Measurements from ENCODE around the gene CYBC1. TPM values are rescaled to one million over a fixed set of nuclear protein-coding genes. Genes with fewer than 3 reads are reported as not detected.
A peak's percentile ranks its signal among the peaks of the same experiment; 100 is the strongest.

CYBC1 gene
- total and polyA plus RNA-seq, 9 of the 15 experiments (the other 6 are each of a cell fraction or from before 2014, with no cell fraction given) = 1.3 to 71.8 (median 49.9) TPM

DNA sequence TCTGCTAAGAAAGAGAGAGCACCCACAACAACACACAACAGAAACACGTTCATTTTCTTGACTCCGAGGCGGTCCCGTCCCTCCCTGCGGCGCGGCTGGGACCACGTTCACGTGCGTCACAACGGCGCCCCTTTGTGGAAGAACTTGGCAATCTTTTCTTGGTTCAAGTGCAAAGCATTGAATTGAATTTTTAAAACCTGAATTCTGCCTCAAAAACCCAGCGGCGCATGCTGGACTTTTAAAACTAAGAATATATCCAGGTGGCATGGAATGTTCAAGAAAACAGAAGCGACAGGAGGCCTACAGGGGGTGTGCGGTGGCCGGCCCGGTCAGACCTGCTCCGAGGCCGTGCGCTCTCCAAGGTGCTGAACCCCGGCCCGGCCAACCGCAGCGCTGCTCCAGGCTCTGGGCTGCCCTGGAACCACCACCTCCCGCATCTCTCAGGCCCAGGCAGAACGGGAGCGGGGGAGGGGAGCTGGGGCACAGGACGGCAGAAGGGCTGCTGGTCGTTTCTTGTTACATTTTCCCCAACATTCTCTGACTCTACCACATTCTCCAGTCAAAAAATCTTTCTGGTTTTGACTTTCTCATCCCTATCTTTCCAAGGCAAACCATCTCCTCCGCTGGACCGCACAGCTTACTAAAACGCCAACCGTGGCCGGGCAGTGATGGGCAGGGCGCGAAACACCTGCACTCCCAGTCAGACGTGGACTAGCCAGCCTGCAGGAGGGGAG is 35.8 kb downstream of the CYBC1 start (continued):
- TF ChIP-seq, protein P1, sequence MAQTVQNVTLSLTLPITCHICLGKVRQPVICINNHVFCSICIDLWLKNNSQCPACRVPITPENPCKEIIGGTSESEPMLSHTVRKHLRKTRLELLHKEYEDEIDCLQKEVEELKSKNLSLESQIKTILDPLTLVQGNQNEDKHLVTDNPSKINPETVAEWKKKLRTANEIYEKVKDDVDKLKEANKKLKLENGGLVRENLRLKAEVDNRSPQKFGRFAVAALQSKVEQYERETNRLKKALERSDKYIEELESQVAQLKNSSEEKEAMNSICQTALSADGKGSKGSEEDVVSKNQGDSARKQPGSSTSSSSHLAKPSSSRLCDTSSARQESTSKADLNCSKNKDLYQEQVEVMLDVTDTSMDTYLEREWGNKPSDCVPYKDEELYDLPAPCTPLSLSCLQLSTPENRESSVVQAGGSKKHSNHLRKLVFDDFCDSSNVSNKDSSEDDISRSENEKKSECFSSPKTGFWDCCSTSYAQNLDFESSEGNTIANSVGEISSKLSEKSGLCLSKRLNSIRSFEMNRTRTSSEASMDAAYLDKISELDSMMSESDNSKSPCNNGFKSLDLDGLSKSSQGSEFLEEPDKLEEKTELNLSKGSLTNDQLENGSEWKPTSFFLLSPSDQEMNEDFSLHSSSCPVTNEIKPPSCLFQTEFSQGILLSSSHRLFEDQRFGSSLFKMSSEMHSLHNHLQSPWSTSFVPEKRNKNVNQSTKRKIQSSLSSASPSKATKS (CRISPR knock-in tag; IDR thresholded peaks at IDR 0.05) = no peak
- TF ChIP-seq ZNF175 (CRISPR knock-in tag; IDR thresholded peaks at IDR 0.05; ENCODE audit: low read depth) (peak; percentile 58; the same call in 1 of the 2 replicates), ZNF140 (CRISPR knock-in tag; IDR thresholded peaks at IDR 0.05) (no peak), ZNF124 (CRISPR knock-in tag; IDR thresholded peaks at IDR 0.05) (peak; percentile 67; the same call in 1 of the 2 replicates), ZNF780A (CRISPR knock-in tag; IDR thresholded peaks at IDR 0.05) (no peak), FOXK1 (CRISPR knock-in tag; IDR thresholded peaks at IDR 0.05; ENCODE audit: borderline replicate concordance) (0 out of 2 replicates have a peak, but pooled peaks have one; percentile 57), MEIS2 (IDR thresholded peaks at IDR 0.05; ENCODE audit: partially characterized antibody) (no peak), CHD1 (IDR thresholded peaks at IDR 0.05; ENCODE audit: low read length) (no peak), E2F6 (IDR thresholded peaks at IDR 0.05; ENCODE audit: borderline replicate concordance in 1 of 2, extremely low read depth in 1 of 2, insufficient read depth in 1 of 2, insufficient read length in 1 of 2, low read depth in 1 of 2, low read length in 1 of 2, poor library complexity in 1 of 2, severe bottlenecking in 1 of 2) (peak; percentile 10 to 36), GATAD2A (IDR thresholded peaks at IDR 0.05) (no peak)
- TF ChIP-seq, protein P2, sequence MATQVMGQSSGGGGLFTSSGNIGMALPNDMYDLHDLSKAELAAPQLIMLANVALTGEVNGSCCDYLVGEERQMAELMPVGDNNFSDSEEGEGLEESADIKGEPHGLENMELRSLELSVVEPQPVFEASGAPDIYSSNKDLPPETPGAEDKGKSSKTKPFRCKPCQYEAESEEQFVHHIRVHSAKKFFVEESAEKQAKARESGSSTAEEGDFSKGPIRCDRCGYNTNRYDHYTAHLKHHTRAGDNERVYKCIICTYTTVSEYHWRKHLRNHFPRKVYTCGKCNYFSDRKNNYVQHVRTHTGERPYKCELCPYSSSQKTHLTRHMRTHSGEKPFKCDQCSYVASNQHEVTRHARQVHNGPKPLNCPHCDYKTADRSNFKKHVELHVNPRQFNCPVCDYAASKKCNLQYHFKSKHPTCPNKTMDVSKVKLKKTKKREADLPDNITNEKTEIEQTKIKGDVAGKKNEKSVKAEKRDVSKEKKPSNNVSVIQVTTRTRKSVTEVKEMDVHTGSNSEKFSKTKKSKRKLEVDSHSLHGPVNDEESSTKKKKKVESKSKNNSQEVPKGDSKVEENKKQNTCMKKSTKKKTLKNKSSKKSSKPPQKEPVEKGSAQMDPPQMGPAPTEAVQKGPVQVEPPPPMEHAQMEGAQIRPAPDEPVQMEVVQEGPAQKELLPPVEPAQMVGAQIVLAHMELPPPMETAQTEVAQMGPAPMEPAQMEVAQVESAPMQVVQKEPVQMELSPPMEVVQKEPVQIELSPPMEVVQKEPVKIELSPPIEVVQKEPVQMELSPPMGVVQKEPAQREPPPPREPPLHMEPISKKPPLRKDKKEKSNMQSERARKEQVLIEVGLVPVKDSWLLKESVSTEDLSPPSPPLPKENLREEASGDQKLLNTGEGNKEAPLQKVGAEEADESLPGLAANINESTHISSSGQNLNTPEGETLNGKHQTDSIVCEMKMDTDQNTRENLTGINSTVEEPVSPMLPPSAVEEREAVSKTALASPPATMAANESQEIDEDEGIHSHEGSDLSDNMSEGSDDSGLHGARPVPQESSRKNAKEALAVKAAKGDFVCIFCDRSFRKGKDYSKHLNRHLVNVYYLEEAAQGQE (IDR thresholded peaks at IDR 0.05; ENCODE audit: borderline replicate concordance) = peak; percentile 100
- TF ChIP-seq, protein P2 (CRISPR knock-in tag; IDR thresholded peaks at IDR 0.05; ENCODE audit: low read depth) = peak; percentile 99
- TF ChIP-seq, protein P3, sequence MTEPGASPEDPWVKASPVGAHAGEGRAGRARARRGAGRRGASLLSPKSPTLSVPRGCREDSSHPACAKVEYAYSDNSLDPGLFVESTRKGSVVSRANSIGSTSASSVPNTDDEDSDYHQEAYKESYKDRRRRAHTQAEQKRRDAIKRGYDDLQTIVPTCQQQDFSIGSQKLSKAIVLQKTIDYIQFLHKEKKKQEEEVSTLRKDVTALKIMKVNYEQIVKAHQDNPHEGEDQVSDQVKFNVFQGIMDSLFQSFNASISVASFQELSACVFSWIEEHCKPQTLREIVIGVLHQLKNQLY (CRISPR knock-in tag; conservative IDR thresholded peaks at IDR 0.05) = peak in 1 of 2 experiments; percentile 91; a peak in 2 of 4 replicates

Data from K562 (cell line).